Mesendoderm (in vitro differentiated cells): ENCODE data around the gene DNAI2.
"Not testable (repeated sequence)": the region's sequence is repeated elsewhere in the genome, so short reads cannot be mapped to it uniquely, and the experiment has no call there.

Experiments used
- DNase-seq: peaks from one replicate; pipeline ENCODE4 v3.0.0; 2013
- H2AK5ac ChIP-seq: 2 replicates; pipeline ENCODE4 v1.6.1; 2013; ENCODE audit warnings: low read length, inconsistent platforms
- H2BK120ac ChIP-seq: 2 replicates; pipeline ENCODE4 v1.6.1; 2013; ENCODE audit warnings: low read depth, mild to moderate bottlenecking, low read length, moderate library complexity, mixed read lengths
- H2BK15ac ChIP-seq: replicated peaks from 2 replicates; pipeline ENCODE4 v1.6.1; 2013; ENCODE audit warnings: low read depth, mild to moderate bottlenecking, moderate library complexity
- H2BK5ac ChIP-seq: 2 replicates; pipeline ENCODE4 v1.6.1; 2013; ENCODE audit warnings: low read length, inconsistent platforms
- H3K18ac ChIP-seq: 2 replicates; pipeline ENCODE4 v1.6.1; 2013; ENCODE audit warnings: mild to moderate bottlenecking, low read length, mixed read lengths
- H3K23ac ChIP-seq: one replicate; pipeline ENCODE4 v1.6.1; 2013; ENCODE audit warnings: low read length
- H3K27ac ChIP-seq: 2 replicates; pipeline ENCODE4 v1.5.1; 2013; ENCODE audit warnings: low read depth, mild to moderate bottlenecking, inconsistent platforms, low read length, moderate library complexity
- H3K27me3 ChIP-seq: 2 replicates; pipeline ENCODE4 v1.6.1; 2013; ENCODE audit warnings: low read length, control low read depth, mild to moderate bottlenecking, inconsistent platforms; ENCODE audit not compliant: insufficient read depth, poor library complexity
- H3K36me3 ChIP-seq: 2 replicates; pipeline ENCODE4 v1.6.1; 2013; ENCODE audit warnings: low read length, inconsistent platforms; ENCODE audit not compliant: control insufficient read depth, insufficient read depth
- H3K4ac ChIP-seq: one replicate; pipeline ENCODE4 v1.6.1; 2013; ENCODE audit warnings: low read depth, mild to moderate bottlenecking, low read length, moderate library complexity
- H3K4me1 ChIP-seq: 2 replicates; pipeline ENCODE4 v1.6.1; 2013; ENCODE audit warnings: low read depth, low read length, inconsistent platforms; ENCODE audit not compliant: control insufficient read depth
- H3K4me2 ChIP-seq: 2 replicates; pipeline ENCODE4 v1.6.1; 2013; ENCODE audit warnings: low read length
- H3K4me3 ChIP-seq: 2 replicates; pipeline ENCODE4 v1.5.1; 2013; ENCODE audit warnings: mild to moderate bottlenecking, low read length
- H3K56ac ChIP-seq: one replicate; pipeline ENCODE4 v1.6.1; 2013; ENCODE audit warnings: low read length
- H3K79me1 ChIP-seq: 2 replicates; pipeline ENCODE4 v1.6.1; 2013; ENCODE audit warnings: low read length, inconsistent platforms
- H3K79me2 ChIP-seq: 2 replicates; pipeline ENCODE4 v1.6.1; 2013; ENCODE audit warnings: mild to moderate bottlenecking, low read length; ENCODE audit not compliant: control insufficient read depth, insufficient read depth
- H3K9ac ChIP-seq: 2 replicates; pipeline ENCODE4 v1.6.1; 2013; ENCODE audit warnings: low read length, inconsistent platforms
- H4K5ac ChIP-seq: one replicate; pipeline ENCODE4 v1.6.1; 2013; ENCODE audit warnings: low read length
- H4K8ac ChIP-seq: one replicate; pipeline ENCODE4 v1.6.1; 2013; ENCODE audit warnings: low read depth, mild to moderate bottlenecking, control low read depth, low read length, moderate library complexity
- WGBS: extraction: QIAGEN DNeasy Blood & Tissue Kit; methylation state at CpG from one replicate; pipeline ENCODE4 v1.1.7; 2013; ENCODE audit warnings: low lambda C conversion rate, missing lambda C conversion rate; ENCODE audit not compliant: insufficient coverage; ENCODE audit errors: extremely low coverage; 5-methylcytosine and 5-hydroxymethylcytosine counted together

Gene DNAI2

DNA sequence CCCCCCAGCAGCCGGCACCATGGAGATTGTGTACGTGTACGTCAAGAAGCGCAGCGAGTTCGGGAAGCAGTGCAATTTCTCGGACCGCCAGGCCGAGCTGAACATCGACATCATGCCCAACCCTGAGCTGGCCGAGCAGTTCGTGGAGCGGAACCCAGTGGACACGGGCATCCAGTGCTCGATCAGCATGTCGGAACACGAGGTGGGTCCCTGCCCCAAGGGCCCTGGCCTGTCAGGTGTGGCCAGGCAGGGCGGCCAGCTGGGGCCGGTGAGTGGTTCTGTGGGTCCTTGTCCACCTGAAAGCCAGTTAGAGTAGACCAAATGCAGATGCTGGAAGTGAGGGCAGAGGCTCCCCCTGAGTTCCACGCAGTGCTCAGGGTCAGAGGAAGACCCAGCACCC lies 7.8 kb downstream of the DNAI2 start:
- H3K4me3 ChIP-seq, result no peak overlapping the region
- H3K27me3 ChIP-seq, result no peaks in the 10 kb centered on the region
- H2AK5ac ChIP-seq, result no peak overlapping the region
- H2BK120ac ChIP-seq, result no peak overlapping the region
- no peak overlapping the region for H3K4me2 ChIP-seq
- H4K8ac ChIP-seq, result no peak overlapping the region
- no peaks in the 10 kb centered on the region for H3K4me1 ChIP-seq
- no peaks in the 10 kb centered on the region for H3K79me2 ChIP-seq
- H3K27ac ChIP-seq, result no peak overlapping the region
- no peaks in the 10 kb centered on the region for H3K79me1 ChIP-seq
- no CpG with 5 or more reads among the region's 20 CpGs for WGBS
- no peak overlapping the region for H2BK15ac ChIP-seq
- H2BK5ac ChIP-seq, result no peak overlapping the region
- H3K18ac ChIP-seq, result no peak overlapping the region
- no peaks in the 10 kb centered on the region for H3K36me3 ChIP-seq
- no peak overlapping the region for H3K9ac ChIP-seq
- no peak overlapping the region for H4K5ac ChIP-seq
- DNase-seq, result no peak
- no peak overlapping the region for H3K56ac ChIP-seq
- H3K23ac ChIP-seq, result no peak overlapping the region
- no peak overlapping the region for H3K4ac ChIP-seq

GRCh38 chr17:74282274-74282586 lies 8.2 kb downstream of the DNAI2 start:
- not testable (repeated sequence) for H3K4ac ChIP-seq, H3K56ac ChIP-seq
- no CpG with 5 or more reads among the region's 4 CpGs for WGBS

GRCh38 chr17:74282587-74283370 lies 8.7 kb downstream of the DNAI2 start:
- no peak for DNase-seq
- Histone ChIP-seq H3K79me2 (no peaks in the 10 kb centered on the region), H3K23ac (no peak overlapping the region), H3K18ac (no peak overlapping the region), H3K27me3 (no peaks in the 10 kb centered on the region), H2BK120ac (no peak overlapping the region), H3K4me1 (no peaks in the 10 kb centered on the region), H3K4me2 (no peak overlapping the region), H3K9ac (no peak overlapping the region), H3K36me3 (no peaks in the 10 kb centered on the region), H3K79me1 (no peaks in the 10 kb centered on the region), H4K5ac (no peak overlapping the region), H3K4me3 (no peak overlapping the region), H2BK15ac (no peak overlapping the region), H3K56ac (no peak overlapping the region), H4K8ac (no peak overlapping the region), H2BK5ac (no peak overlapping the region), H3K27ac (no peak overlapping the region), H3K4ac (no peak overlapping the region), H2AK5ac (no peak overlapping the region)
- WGBS, result no CpG with 5 or more reads among the region's 9 CpGs

More at GRCh38 chr17:74282274-74282586, 8.2 kb downstream of the DNAI2 start:
- not testable (repeated sequence) for H2BK15ac ChIP-seq, H3K36me3 ChIP-seq, H3K9ac ChIP-seq, H2BK5ac ChIP-seq, H3K4me1 ChIP-seq, H3K79me1 ChIP-seq, H3K27me3 ChIP-seq, H2BK120ac ChIP-seq, H3K27ac ChIP-seq, H4K8ac ChIP-seq, H4K5ac ChIP-seq, H2AK5ac ChIP-seq, H3K79me2 ChIP-seq, H3K4me3 ChIP-seq, H3K18ac ChIP-seq, H3K4me2 ChIP-seq, DNase-seq, H3K23ac ChIP-seq

- no peaks in the 10 kb centered on the region for H3K27me3 ChIP-seq
- no peak overlapping the region for H3K56ac ChIP-seq
- H4K5ac ChIP-seq, result no peak overlapping the region
- H2AK5ac ChIP-seq, result no peak overlapping the region
- no peak overlapping the region for H3K23ac ChIP-seq
- no peak overlapping the region for H4K8ac ChIP-seq
- H2BK5ac ChIP-seq, result no peak overlapping the region
- H3K79me2 ChIP-seq, result no peaks in the 10 kb centered on the region
- H3K4ac ChIP-seq, result no peak overlapping the region
- H3K36me3 ChIP-seq, result no peaks in the 10 kb centered on the region
- no peak overlapping the region for H2BK120ac ChIP-seq
- no peaks in the 10 kb centered on the region for H3K4me1 ChIP-seq
- H3K27ac ChIP-seq, result no peak overlapping the region
- H2BK15ac ChIP-seq, result no peak overlapping the region
- no peak overlapping the region for H3K18ac ChIP-seq
- DNase-seq, result no peak
- WGBS, result no CpG with 5 or more reads among the region's 4 CpGs
- H3K79me1 ChIP-seq, result no peaks in the 10 kb centered on the region
- no peak overlapping the region for H3K4me2 ChIP-seq
- H3K4me3 ChIP-seq, result no peak overlapping the region
- H3K9ac ChIP-seq, result no peak overlapping the region
These were observed 9.3 kb downstream of the DNAI2 start for GRCh38 chr17:74283371-74283673.

DNA sequence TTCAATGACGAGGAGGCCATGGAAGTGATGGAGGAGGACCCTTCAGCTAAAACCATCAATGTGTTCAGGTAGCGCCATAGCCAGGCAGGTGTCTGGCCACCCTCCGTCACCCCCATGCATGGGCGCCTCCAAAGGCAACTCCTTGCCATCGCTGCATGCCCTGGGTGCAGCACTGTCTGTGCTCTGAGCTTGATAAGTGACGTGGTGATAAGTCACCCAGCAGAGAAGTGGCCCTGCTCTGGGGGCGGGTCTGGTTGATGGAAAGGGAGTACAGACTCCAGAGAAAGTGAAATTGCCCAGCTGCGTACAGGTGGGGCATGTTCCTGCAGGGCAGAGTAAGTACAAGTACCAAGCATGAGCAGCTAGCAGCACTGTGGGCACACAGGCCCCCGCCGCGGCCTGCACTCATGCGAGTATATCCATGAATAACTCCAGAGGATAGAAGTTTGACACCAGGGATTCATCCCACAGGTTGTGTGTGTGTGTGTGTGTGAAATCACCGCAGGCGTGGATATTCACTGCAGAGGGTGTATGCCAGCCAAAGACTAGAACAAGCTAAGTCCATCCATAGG lies 13.1 kb downstream of the DNAI2 start:
- no peak overlapping the region for H4K8ac ChIP-seq
- H2BK5ac ChIP-seq, result no peak overlapping the region
- no peak overlapping the region for H2AK5ac ChIP-seq
- no peak overlapping the region for H2BK120ac ChIP-seq
- H3K27me3 ChIP-seq, result no peaks in the 10 kb centered on the region
- H3K9ac ChIP-seq, result no peak overlapping the region
- no peaks in the 10 kb centered on the region for H3K79me1 ChIP-seq
- no peak overlapping the region for H3K18ac ChIP-seq
- H3K4ac ChIP-seq, result no peak overlapping the region
- no peaks in the 10 kb centered on the region for H3K79me2 ChIP-seq
- no peak overlapping the region for H3K4me3 ChIP-seq
- no peak overlapping the region for H3K4me2 ChIP-seq
- no peak overlapping the region for H3K27ac ChIP-seq
- DNase-seq, result no peak
- H2BK15ac ChIP-seq, result no peak overlapping the region
- WGBS, result no CpG with 5 or more reads among the region's 14 CpGs
- no peak overlapping the region for H4K5ac ChIP-seq
- H3K36me3 ChIP-seq, result no peaks in the 10 kb centered on the region
- no peak overlapping the region for H3K23ac ChIP-seq
- no peak overlapping the region for H3K56ac ChIP-seq
- no peaks in the 10 kb centered on the region for H3K4me1 ChIP-seq

DNA sequence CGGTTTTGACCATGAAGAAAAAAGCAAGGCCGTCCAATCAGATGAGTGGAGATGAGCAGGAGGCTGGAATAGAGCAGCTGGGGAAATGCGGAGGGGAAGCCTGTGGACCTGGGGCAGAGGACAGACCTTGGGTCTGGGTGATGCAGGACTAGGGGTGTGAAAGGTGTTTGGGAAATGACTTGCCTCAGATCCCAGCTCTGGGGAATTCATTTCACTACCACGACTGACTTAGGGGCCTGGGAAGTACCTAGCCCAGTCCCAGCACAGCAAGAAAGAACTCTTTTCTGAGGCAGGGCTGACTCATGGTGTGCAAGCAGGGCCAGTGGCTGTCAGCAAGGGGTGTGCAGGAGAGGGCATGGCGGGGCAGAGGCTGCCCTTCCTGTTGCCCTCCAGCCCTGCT lies 14.8 kb downstream of the DNAI2 start:
- no peak overlapping the region for H4K5ac ChIP-seq
- no peaks in the 10 kb centered on the region for H3K79me1 ChIP-seq
- H3K18ac ChIP-seq, result no peak overlapping the region
- no peak overlapping the region for H2AK5ac ChIP-seq
- H3K9ac ChIP-seq, result no peak overlapping the region
- H2BK15ac ChIP-seq, result no peak overlapping the region
- no peak overlapping the region for H3K4me3 ChIP-seq
- no peaks in the 10 kb centered on the region for H3K27me3 ChIP-seq
- H3K4me1 ChIP-seq, result no peaks in the 10 kb centered on the region
- DNase-seq, result no peak
- H3K4me2 ChIP-seq, result no peak overlapping the region
- H3K79me2 ChIP-seq, result no peaks in the 10 kb centered on the region
- H2BK120ac ChIP-seq, result no peak overlapping the region
- H2BK5ac ChIP-seq, result no peak overlapping the region
- H3K36me3 ChIP-seq, result no peaks in the 10 kb centered on the region
- no CpG with 5 or more reads among the region's 5 CpGs for WGBS
- no peak overlapping the region for H4K8ac ChIP-seq
- no peak overlapping the region for H3K23ac ChIP-seq
- H3K4ac ChIP-seq, result no peak overlapping the region
- no peak overlapping the region for H3K56ac ChIP-seq
- no peak overlapping the region for H3K27ac ChIP-seq
